ENCODE measurements around the gene RORC.

RORC gene

DNA sequence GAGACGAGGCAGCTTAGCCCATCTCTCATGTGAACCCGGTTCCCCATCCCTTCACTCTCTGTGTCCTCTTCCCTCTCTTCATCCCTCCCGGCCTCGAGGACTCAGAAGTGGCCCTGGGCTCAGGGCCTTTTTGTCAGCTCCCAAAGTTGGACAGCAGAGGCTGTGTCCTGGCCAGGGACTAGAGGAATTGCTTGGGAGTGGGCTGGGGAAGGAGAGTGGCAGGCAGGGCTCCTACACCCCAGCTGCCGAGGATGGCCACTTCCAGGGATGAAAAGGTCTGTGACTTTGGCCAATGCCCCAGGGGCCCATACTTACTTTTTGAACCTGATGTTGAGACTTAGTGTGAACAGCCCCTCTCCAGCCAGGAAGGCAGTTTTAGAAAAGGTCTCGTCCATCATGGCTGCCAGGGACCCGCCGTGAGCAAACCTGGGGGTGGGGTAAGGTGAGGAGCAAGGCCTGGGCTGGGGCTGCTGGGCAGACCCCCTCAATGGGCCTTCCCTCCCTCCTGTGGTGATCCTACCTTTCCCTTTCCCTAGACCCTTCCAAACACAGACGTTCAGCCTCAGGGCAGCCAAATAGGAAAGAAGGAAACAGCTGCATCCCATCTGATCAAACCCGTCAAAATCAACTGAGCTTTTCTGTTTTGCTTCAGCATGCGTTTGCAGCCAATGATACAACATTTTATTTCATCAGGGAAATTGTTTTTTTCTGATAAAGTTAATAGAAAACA is 16.4 kb upstream of the RORC start:
- DNase-seq (ENCODE audit: low read depth) = no peak

GRCh38 chr1:151846686-151847237 is 15.2 kb upstream of the RORC start:
- no peak for DNase-seq (ENCODE audit: low read depth)

DNA sequence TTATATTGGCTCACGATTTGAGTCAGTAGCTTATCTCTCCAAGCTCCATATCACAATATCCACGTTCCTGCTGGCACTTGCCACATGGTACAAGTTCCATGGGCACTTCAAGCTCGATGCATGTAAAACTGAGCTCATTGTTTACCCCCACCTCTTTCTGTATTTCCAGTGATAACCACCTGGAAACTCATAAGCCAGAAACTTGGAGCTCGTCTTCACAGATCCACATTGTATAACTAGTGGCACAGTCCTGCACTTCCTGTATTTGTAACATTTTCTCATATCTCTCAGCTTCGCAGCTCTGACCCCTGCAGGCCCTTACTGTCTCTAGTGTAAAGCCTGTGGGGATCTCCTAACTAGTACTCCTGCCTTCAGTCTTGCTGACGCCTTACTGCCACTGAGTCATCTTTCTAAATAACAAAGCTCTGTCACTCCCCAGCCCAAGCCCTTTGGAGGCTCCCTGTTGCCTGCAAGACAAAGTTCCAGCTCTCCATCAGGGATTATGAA is 14.5 kb upstream of the RORC start:
- DNase-seq (ENCODE audit: low read depth) = no peak

GRCh38 chr1:151843398-151843797 is 11.8 kb upstream of the RORC start:
- no peak for DNase-seq (ENCODE audit: low read depth)

GRCh38 chr1:151841141-151841540 is 9.5 kb upstream of the RORC start:
- no peak for DNase-seq (ENCODE audit: low read depth)

DNA sequence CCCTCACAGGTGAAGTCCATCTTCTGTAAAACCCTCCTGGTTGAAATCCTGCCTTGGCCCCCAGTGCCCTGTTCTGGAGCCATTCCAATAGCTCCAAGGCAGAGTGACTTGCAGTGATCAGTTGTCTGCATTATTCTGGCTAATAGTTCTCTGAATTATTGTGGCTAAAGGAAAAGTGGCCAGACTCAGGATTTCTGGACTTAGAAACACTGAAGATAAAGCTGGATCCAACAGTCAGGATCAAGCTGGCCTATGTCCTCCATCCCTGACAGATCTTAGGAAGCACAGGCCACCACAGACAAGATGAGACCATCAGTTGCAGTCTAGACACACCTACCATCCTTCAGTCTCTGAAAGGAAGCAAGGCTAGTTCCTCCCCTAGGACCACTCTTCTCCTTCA is 8.8 kb upstream of the RORC start:
- DNase-seq (ENCODE audit: low read depth) = no peak

- no peak for DNase-seq (ENCODE audit: low read depth)
Observed at GRCh38 chr1:151839457-151840403, 8.1 kb upstream of the RORC start, which contains the start of gene C2CD4D. C2CD4D (minus strand) TSS chr1:151839820; CDS start chr1:151838989, 831 bp downstream.

GRCh38 chr1:151839082-151839412 is 7.4 kb upstream of the RORC start:
- no peak for DNase-seq (ENCODE audit: low read depth)

DNA sequence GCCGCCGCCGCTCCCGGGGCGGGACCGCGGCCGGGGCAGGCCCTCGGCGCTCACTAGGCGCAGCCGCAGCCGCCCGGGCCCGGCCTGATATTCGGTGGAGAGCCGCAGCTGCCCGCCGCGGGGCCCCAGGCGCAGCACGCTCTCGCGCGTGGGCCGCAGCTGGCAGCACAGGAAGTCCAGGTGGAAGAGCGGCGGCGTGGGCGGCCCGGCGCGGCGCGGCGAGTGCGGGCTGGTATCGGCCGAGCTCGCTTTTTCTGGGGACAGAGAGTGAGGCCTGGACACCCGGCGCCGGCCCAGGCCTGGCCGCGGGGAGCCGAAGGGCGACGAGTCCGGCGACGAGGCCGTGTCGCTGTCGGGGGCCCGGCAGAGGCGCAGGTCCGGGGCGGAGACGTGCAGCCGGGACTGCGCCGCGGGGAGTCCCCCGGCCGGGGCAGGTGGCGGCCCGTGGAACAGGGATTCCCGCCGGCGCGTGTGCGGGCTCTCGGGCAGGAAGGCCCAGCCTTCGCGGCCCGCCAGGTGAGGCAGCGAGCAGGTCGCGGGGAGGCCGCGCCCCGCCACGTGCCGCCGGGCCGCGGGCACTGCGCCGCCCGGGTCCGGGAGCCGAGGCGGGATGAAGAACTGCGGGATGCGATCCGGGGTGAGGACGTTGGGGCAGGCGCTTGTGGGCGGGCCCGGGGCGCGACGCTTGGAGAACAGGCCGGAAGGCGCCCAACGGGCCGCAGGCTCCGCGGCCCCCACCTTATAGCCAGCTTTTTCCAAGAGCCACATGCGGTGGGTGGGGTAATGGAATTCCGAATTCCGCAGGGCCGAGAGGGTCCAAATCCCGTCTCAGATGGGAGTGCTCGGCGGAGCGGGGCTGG is 6.8 kb upstream of the RORC start:
- DNase-seq (ENCODE audit: low read depth) = no peak

DNA sequence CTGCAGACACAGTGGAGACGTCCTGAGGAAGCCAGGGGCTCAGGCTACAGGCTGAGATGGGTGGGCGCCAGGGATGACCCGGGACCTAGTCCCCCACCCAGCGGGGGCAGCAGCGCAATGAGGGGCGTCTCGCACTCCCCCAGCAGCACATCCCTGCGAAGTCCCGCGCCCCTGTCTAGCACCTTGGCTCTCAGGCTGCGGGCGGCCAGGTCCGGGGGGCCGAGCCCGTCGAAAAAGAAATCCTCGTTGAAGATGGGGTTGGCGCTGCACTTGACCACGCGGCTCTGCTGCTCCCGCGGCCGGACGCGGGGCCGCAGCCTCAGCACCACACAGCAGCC is 6.3 kb upstream of the RORC start:
- DNase-seq (ENCODE audit: low read depth) = no peak

- DNase-seq (ENCODE audit: low read depth) = no peak
Observed at GRCh38 chr1:151837197-151837596, 5.6 kb upstream of the RORC start.

DNA sequence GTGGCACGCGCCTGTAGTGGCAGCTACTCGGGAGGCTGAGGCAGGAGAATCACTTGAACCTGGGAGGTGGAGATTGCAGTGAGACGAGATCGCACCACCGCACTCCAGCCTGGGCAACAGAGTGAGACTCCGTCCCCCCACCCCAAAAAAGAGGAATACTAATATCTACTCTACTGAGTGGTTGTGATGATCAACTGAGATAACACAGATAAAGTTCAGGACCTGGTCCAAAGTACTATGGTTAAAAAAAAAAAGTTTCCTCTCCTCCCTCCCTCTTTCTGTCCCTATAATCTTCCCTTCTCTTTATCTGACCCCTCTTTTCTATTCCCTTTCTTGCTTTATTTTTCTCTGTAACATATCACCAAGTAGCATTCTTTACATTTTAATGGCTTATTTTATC is 4.0 kb upstream of the RORC start:
- no peak for DNase-seq (ENCODE audit: low read depth)

- no peak for DNase-seq (ENCODE audit: low read depth)
Observed at GRCh38 chr1:151834239-151834638, 2.6 kb upstream of the RORC start.

DNA sequence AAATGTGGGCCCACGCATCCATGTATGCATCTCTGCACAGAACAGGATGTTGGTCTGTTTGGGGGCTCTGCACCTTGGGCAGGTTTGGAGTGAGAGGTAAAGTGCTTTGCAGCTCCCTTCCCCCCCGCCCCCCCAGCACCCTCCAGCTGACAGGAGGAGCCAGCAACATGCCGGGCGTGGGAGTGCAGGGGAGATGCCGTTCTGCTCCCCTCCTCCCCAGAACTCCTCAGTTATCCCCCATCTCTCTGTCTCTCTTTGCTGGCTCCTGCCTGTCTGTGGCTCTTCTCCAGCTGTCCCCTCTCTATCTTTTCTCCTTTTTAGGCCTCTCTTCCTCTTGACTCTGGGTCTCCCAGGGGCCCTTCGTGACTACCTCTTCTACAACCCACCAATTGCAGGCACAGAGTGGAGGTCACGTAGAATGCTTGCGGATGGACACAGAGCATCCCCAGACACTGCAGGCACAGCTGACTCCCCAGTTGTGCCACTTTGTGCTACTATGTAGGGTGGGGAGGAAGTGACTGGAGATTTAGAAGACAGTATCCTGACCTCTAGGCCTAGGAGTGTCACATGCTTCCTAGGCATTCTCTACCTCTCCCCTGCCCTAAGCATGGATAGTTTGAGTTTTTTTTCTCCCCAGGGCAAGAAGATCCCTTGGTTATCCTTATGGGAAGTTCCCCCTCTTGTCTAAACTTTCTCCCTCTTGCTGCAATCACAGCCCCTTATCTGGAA is 1.7 kb upstream of the RORC start:
- DNase-seq (ENCODE audit: low read depth) = no peak

DNA sequence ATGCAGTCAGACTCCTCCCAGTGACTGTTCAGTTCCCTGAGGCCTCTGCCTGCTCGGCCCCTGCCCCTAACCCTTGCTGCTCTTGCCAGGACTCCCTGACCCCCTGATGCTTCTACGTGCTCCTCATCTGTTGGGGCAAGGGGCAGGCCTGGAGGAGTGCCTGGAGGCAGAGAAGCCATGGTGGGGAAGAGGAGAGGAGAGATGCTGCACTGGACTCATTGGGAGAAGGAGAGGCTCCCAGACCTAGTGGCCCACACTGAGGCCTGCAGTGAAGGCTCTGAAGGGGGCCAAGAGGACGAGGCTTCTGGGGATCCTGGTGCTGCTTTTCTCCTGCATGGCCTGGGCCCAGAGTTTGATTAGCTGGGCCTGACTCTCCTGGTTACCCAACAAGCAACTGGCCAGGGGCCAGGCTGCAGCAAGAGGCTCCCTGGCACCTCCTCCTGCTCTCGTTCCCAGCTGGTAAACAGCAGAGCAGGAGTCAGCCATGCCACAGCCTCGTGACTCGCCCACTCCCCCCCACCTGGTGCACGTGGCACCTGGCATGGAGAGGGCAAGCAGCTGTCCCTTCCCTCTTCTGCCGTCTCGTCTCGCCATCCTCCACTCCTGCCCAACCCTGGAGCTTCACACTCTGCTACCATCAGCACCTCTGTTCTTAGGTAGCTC is 847 bp upstream of the RORC start:
- DNase-seq (ENCODE audit: low read depth) = no peak

DNA sequence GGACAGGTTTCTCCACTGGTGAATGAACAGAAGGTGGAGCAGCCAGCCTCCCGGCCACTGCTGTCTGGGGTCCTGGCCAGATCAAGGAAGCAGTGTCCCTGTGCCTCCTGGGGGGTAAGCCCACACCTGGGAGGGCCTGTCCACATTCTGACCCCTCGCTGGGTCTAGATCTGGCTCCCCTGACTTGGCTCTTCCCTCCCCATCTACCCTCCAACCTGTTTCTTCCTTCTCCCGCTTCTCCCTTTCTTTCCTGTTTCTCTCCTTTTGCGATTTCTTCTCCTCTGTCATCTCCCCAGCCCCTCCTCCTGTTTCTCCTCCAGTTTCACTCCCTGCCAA is 378 bp downstream of the RORC start:
- no peak for DNase-seq (ENCODE audit: low read depth)

DNA sequence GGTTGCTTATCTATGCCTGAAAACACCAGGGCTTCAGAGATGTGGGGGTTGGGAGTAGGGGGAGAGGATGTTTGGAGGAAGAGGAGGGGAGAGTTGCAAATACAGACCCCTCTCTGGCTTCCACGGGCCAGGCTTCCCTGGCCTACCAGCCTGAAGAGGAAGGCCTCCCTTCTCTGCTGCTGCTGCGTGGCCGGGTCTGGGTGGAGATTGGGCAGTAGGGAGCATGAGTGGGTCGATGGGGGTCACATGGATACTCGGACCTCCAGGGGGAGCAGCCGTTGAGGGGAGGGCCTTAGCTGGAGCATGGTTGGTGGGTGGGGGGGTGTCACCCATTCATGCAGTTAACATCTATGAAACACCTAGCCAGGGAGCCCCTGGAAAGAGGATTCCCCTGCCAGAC is 1.5 kb downstream of the RORC start:
- DNase-seq (ENCODE audit: low read depth) = no peak

GRCh38 chr1:151829352-151830046 is 2.1 kb downstream of the RORC start:
- DNase-seq (ENCODE audit: low read depth) = no peak

DNA sequence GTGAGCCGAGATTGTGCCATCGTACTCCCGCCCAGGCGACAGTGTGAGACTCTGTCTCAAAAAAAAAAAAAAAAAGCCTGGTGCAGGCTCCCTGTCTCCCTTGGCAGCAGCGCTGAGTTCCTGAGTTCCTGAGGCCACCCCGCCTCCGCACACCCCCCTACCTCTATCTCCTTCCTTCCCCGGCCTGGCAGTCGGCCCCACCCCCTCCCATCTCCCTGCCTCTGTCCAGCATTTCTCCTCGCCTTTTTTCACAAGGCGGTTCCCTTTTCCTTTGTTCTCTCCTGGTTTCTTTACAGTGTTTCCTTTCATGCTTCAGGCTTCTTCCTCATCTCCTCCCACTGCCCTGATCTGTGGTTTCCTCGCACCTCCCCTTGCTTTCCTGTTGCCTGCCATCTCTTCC is 2.7 kb downstream of the RORC start:
- DNase-seq (ENCODE audit: low read depth) = peak; percentile 35

- no peak for DNase-seq (ENCODE audit: low read depth)
Observed at GRCh38 chr1:151827853-151828252, 3.7 kb downstream of the RORC start.

Data from CMK (cell line).